ENCODE data around the gene ATXN7L1. TPM values are rescaled to one million over a fixed set of nuclear protein-coding genes. Genes with fewer than 3 reads are reported as not detected.

The ATXN7L1 gene
- total RNA-seq, 1 experiment from 2014 or later, result 24.3 TPM

DNA sequence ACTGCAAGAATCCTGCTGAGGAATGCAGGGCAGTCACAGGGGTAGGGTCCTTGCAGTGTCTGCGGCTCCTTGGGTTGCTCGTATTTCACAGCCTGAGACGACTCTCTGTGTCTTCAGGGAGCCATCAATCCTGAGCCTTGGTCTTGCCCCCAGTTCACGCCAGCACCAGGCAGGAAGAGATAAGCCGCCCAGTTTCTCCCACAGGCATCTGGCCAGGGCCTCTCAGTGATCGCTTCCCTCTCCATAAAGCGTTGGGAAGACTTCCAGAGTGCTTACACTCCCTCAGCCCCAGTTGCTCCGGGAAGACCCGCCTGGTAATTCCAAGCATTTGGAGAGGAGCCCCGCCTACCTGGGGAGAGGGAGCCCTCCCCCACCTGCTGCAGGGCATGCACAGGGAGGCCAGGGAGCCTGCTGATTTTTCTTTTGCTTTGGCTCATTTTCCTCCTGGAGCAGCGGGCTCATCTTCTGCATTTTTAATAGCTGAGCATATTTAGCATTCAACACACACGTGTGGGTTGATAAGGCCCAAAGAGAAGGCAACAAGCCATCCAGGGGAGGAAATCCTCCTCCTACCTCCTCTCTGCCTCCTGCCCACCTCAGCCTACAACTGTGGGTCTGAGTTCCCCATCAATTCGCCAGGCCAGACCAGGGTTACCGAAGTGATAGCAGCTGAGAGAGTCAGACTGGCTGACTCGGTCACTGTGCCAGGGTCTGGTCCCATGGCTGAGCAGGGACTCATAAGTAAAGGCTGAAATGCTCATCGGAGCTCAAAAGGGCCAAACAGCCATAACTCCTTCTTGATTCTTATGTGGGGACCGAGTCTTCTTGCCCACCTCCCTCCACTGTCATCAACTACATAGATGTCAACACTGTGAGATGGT is 220.7 kb downstream of the ATXN7L1 start:
- Histone ChIP-seq H4K20me1 (ENCODE audit: control insufficient read depth, insufficient read depth, insufficient read length) (no peaks in the 10 kb centered on the region), H4K5ac (ENCODE audit: insufficient read length, low read depth, low read length) (no peak overlapping the region), H3K56ac (ENCODE audit: insufficient read length, low read depth, low read length) (no peak overlapping the region), H2BK20ac (ENCODE audit: low read depth, low read length, poor library complexity, severe bottlenecking) (no peak overlapping the region), H3K4ac (ENCODE audit: low read depth, low read length) (no peak overlapping the region), H3K4me2 (ENCODE audit: insufficient read depth, insufficient read length, low read length) (peak overlapping the region; percentile 21), H3K27me3 (ENCODE audit: insufficient read depth, low read length) (no peaks in the 10 kb centered on the region), H2AFZ (ENCODE audit: low read length) (no peak overlapping the region), H2BK15ac (ENCODE audit: low read depth, low read length) (no peak overlapping the region), H3K23me2 (ENCODE audit: insufficient read length, low read depth, low read length, poor library complexity, severe bottlenecking) (no peaks in the 10 kb centered on the region), H4K91ac (ENCODE audit: insufficient read length, low read depth, low read length) (no peak overlapping the region), H3K27ac (ENCODE audit: insufficient read length, low read depth, low read length) (peak overlapping the region; percentile 52), H3K9ac (ENCODE audit: extremely low read depth, insufficient read length, low read length) (no peak overlapping the region), H3K23ac (ENCODE audit: insufficient read length, low read depth, low read length) (no peak overlapping the region), H3T11ph (ENCODE audit: low read length) (no peak overlapping the region), H3K79me1 (ENCODE audit: insufficient read depth, low read depth, low read length, poor library complexity, severe bottlenecking) (no peaks in the 10 kb centered on the region), H2BK5ac (ENCODE audit: insufficient read length, low read length) (peak overlapping the region; percentile 14), H3K18ac (ENCODE audit: insufficient read length, low read depth, low read length) (no peak overlapping the region), H3K9me3 (ENCODE audit: control insufficient read depth, low read depth, low read length) (no peaks in the 10 kb centered on the region), H2BK120ac (ENCODE audit: low read depth, low read length, poor library complexity, severe bottlenecking) (no peak overlapping the region), H2AK5ac (ENCODE audit: insufficient read length, low read length) (no peak overlapping the region), H3K14ac (ENCODE audit: insufficient read depth, low read length) (no peak overlapping the region), H3K4me1 (ENCODE audit: insufficient read depth, low read length) (peaks cover 15% of the 10 kb centered on the region), H3K79me2 (ENCODE audit: insufficient read depth, low read length) (no peaks in the 10 kb centered on the region), H4K8ac (replicated peaks; ENCODE audit: insufficient read length, low read depth, low read length) (no peak overlapping the region), H2BK12ac (ENCODE audit: insufficient read length, low read depth, low read length) (no peak overlapping the region)
- peak overlapping the region; percentile 77 to 97 (median 86) for H3K27ac Mint-ChIP-seq
- H3K4me1 Mint-ChIP-seq, result peaks cover 52 to 55% of the 10 kb centered on the region in 2 experiments
- no CpG with 5 or more reads among the region's 17 CpGs for WGBS (ENCODE audit: extremely low coverage, insufficient read length, low lambda C conversion rate)
- no peaks in the 10 kb centered on the region for H3K9me3 Mint-ChIP-seq
- DNase-seq, result peak; percentile 86
- H3K36me3 Mint-ChIP-seq (ENCODE audit: insufficient read depth in 1 of 3, low read depth in 3 of 3), result peaks cover 0 to 16% (median 11%) of the 10 kb centered on the region in 3 experiments; a peak in 4 of 7 replicates
- TF ChIP-seq, protein P1, sequence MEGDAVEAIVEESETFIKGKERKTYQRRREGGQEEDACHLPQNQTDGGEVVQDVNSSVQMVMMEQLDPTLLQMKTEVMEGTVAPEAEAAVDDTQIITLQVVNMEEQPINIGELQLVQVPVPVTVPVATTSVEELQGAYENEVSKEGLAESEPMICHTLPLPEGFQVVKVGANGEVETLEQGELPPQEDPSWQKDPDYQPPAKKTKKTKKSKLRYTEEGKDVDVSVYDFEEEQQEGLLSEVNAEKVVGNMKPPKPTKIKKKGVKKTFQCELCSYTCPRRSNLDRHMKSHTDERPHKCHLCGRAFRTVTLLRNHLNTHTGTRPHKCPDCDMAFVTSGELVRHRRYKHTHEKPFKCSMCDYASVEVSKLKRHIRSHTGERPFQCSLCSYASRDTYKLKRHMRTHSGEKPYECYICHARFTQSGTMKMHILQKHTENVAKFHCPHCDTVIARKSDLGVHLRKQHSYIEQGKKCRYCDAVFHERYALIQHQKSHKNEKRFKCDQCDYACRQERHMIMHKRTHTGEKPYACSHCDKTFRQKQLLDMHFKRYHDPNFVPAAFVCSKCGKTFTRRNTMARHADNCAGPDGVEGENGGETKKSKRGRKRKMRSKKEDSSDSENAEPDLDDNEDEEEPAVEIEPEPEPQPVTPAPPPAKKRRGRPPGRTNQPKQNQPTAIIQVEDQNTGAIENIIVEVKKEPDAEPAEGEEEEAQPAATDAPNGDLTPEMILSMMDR (conservative IDR thresholded peaks at IDR 0.05), result no peak
- H3K4me3 Mint-ChIP-seq, result peak overlapping the region; percentile 23 to 65; a peak in 4 of 5 replicates
- no peaks in the 10 kb centered on the region for H3K27me3 Mint-ChIP-seq (ENCODE audit: low read depth)
